OCI-LY7 (cell line): ENCODE measurements around the gene CDR2L.

Experiments used
- CTCF ChIP-seq: fragments of 200-600 bp; sonication (generic); conservative IDR thresholded peaks from 2 replicates; pipeline ENCODE4 v1.5.1; 2014; ENCODE audit warnings: mild to moderate bottlenecking, antibody characterized with exemption, low read length, moderate library complexity, mixed read lengths
- EZH2phosphoT487 ChIP-seq: fragments of 200-600 bp; sonication (generic); IDR thresholded peaks from 2 replicates; pipeline ENCODE4 v1.6.1; 2018; ENCODE audit warnings: low read depth, borderline replicate concordance, mild to moderate bottlenecking, mixed run types, antibody characterized with exemption, low read length, moderate library complexity, mixed read lengths

GRCh38 chr17:75049057-75049456 lies 61.6 kb downstream of the CDR2L start:
- no peak for TF ChIP-seq CTCF
- TF ChIP-seq EZH2phosphoT487 = no peak
